GM23248 (cell line): ENCODE measurements around the gene CX3CL1. TPM values are rescaled to one million over a fixed set of nuclear protein-coding genes. Genes with fewer than 3 reads are reported as not detected.

Source experiments
- DNase-seq: peaks from one replicate; pipeline ENCODE4 v3.0.0-alpha.2; 2015
- H2AFZ ChIP-seq: fragments of 200-600 bp; sonication (generic); 2 replicates; pipeline ENCODE4 v1.6.1; 2016; ENCODE audit warnings: antibody characterized with exemption
- H3F3A ChIP-seq: fragments of 200-600 bp; sonication (generic); 2 replicates; pipeline ENCODE4 v1.6.1; 2016; ENCODE audit warnings: mild to moderate bottlenecking, antibody characterized with exemption, mixed run types; ENCODE audit not compliant: insufficient read depth
- H3K27ac ChIP-seq: fragments of 200-600 bp; sonication (generic); 2 replicates; pipeline ENCODE4 v1.5.1; 2016; ENCODE audit warnings: mild to moderate bottlenecking
- H3K27me3 ChIP-seq: fragments of 200-600 bp; sonication (generic); replicated peaks from 2 replicates; pipeline ENCODE4 v1.6.1; 2016; ENCODE audit warnings: mild to moderate bottlenecking; ENCODE audit not compliant: insufficient read depth
- H3K36me3 ChIP-seq: fragments of 200-600 bp; sonication (generic); 2 replicates; pipeline ENCODE4 v1.6.1; 2016; ENCODE audit warnings: low read depth, mild to moderate bottlenecking
- H3K4me1 ChIP-seq: fragments of 200-600 bp; sonication (generic); 2 replicates; pipeline ENCODE4 v1.6.1; 2016; ENCODE audit warnings: mild to moderate bottlenecking; ENCODE audit not compliant: insufficient read depth
- H3K4me2 ChIP-seq: fragments of 200-600 bp; sonication (generic); one replicate; pipeline ENCODE4 v1.6.1; 2016; ENCODE audit warnings: mild to moderate bottlenecking; ENCODE audit not compliant: unreplicated experiment
- H3K4me3 ChIP-seq: fragments of 200-600 bp; sonication (generic); 2 replicates; pipeline ENCODE4 v1.5.1; 2016; ENCODE audit warnings: mild to moderate bottlenecking
- H3K79me2 ChIP-seq: fragments of 200-600 bp; sonication (generic); 2 replicates; pipeline ENCODE4 v1.6.1; 2016; ENCODE audit warnings: mild to moderate bottlenecking; ENCODE audit not compliant: insufficient read depth
- H3K9ac ChIP-seq: fragments of 200-600 bp; sonication (generic); 2 replicates; pipeline ENCODE4 v1.6.1; 2016; ENCODE audit warnings: mild to moderate bottlenecking
- H3K9me2 ChIP-seq: fragments of 200-600 bp; sonication (generic); 2 replicates; pipeline ENCODE4 v1.6.1; 2016; ENCODE audit warnings: mixed run types, mild to moderate bottlenecking, moderate library complexity; ENCODE audit not compliant: insufficient read depth
- H3K9me3 ChIP-seq: fragments of 200-600 bp; sonication (generic); one replicate; pipeline ENCODE4 v1.6.1; 2017; ENCODE audit warnings: low read depth
- H4K20me1 ChIP-seq: fragments of 200-600 bp; sonication (generic); 2 replicates; pipeline ENCODE4 v1.6.0; 2016; ENCODE audit not compliant: insufficient read depth
- EZH2 ChIP-seq: fragments of 200-600 bp; sonication (generic); IDR thresholded peaks from 2 replicates; pipeline ENCODE4 v1.6.1; 2018; ENCODE audit warnings: antibody characterized with exemption, mild to moderate bottlenecking; ENCODE audit not compliant: insufficient read depth, poor library complexity, severe bottlenecking
- EZH2phosphoT487 ChIP-seq: fragments of 200-600 bp; sonication (generic); IDR thresholded peaks from 2 replicates; pipeline ENCODE4 v1.6.1; 2018; ENCODE audit warnings: antibody characterized with exemption, moderate library complexity, mild to moderate bottlenecking, low read depth; ENCODE audit not compliant: insufficient read depth
- WGBS, 2 experiments: methylation state at CpG; one replicate each; pipeline ENCODE4 v1.1.6; 2015 to 2017; ENCODE audit warnings: low lambda C conversion rate in 2 of 2, low coverage in 1 of 2; ENCODE audit errors: missing lambda C conversion rate in 2 of 2; 5-methylcytosine and 5-hydroxymethylcytosine counted together
- in situ Hi-C: fragments of 300-500 bp; cut with MboI; formaldehyde crosslinking; loops from 2 replicates; pipeline ENCODE4 v1.15.0; 2020
- polyA plus RNA-seq: library from polyadenylated mRNA; unstranded; fragments of >200 nt; fragmentation: Nextera tagmentation; extraction: Ambion mirVana; gene quantifications from 2 replicates; pipeline ENCODE4 v1.2.1, GENCODE V29; 2016
- total RNA-seq: library from RNA; depleted of rRNA; stranded (reverse); fragments of >200 nt; shearing (Covaris generic); gene quantifications from 2 replicates; pipeline ENCODE4 v1.2.3, GENCODE V29; 2014

CX3CL1 gene
- total and polyA plus RNA-seq, 2 experiments from 2014 or later, result not detected

GRCh38 chr16:57412584-57412983, 40.3 kb downstream of the CX3CL1 start:
- in situ Hi-C loops, result no loop called here
- Histone ChIP-seq H3K27ac (no peak overlapping the region), H3K9me2 (no peaks in the 10 kb centered on the region), H3K4me3 (no peak overlapping the region), H3K4me2 (no peak overlapping the region), H3K79me2 (no peaks in the 10 kb centered on the region), H3K4me1 (0 out of 2 replicates have a peak, but pooled peaks cover 2% of the 10 kb centered on the region), H3F3A (no peaks in the 10 kb centered on the region), H3K9ac (no peak overlapping the region), H3K36me3 (no peaks in the 10 kb centered on the region), H3K9me3 (no peaks in the 10 kb centered on the region), H3K27me3 (peaks cover 27% of the 10 kb centered on the region), H4K20me1 (no peaks in the 10 kb centered on the region), H2AFZ (no peak overlapping the region)
- DNase-seq, result no peak
- TF ChIP-seq EZH2 (no peak), EZH2phosphoT487 (no peak)
- WGBS, 2 experiments, result 58 to 74% methylated on average over 9 of the region's 9 CpGs

- no peak for DNase-seq
- H3K4me3 ChIP-seq, result no peak overlapping the region
- H4K20me1 ChIP-seq, result no peaks in the 10 kb centered on the region
- H3K27me3 ChIP-seq, result peaks cover 27% of the 10 kb centered on the region
- H3K9me2 ChIP-seq, result no peaks in the 10 kb centered on the region
- 0 out of 2 replicates have a peak, but pooled peaks cover 2% of the 10 kb centered on the region for H3K4me1 ChIP-seq
- H3K9ac ChIP-seq, result no peak overlapping the region
- H3K27ac ChIP-seq, result no peak overlapping the region
- WGBS, 2 experiments, result 72 to 73% methylated on average over 5 of the region's 5 CpGs
- no peaks in the 10 kb centered on the region for H3K9me3 ChIP-seq
- H2AFZ ChIP-seq, result no peak overlapping the region
- TF ChIP-seq EZH2phosphoT487 (no peak), EZH2 (no peak)
- no peaks in the 10 kb centered on the region for H3K79me2 ChIP-seq
- H3F3A ChIP-seq, result no peaks in the 10 kb centered on the region
- in situ Hi-C loops, result no loop called here
- H3K4me2 ChIP-seq, result no peak overlapping the region
- H3K36me3 ChIP-seq, result no peaks in the 10 kb centered on the region
Measured at GRCh38 chr16:57413301-57413730, 41.0 kb downstream of the CX3CL1 start.

- H3K27ac ChIP-seq, result no peak overlapping the region
- H3K27me3 ChIP-seq, result peaks cover 27% of the 10 kb centered on the region
- H3K9me3 ChIP-seq, result no peaks in the 10 kb centered on the region
- H3K9me2 ChIP-seq, result no peaks in the 10 kb centered on the region
- WGBS, 2 experiments, result 35 to 38% methylated on average over 7 of the region's 7 CpGs
- H4K20me1 ChIP-seq, result no peaks in the 10 kb centered on the region
- H3F3A ChIP-seq, result no peaks in the 10 kb centered on the region
- H3K79me2 ChIP-seq, result no peaks in the 10 kb centered on the region
- H2AFZ ChIP-seq, result no peak overlapping the region
- in situ Hi-C loops, result no loop called here
- TF ChIP-seq EZH2 (no peak), EZH2phosphoT487 (no peak)
- DNase-seq, result no peak
- H3K9ac ChIP-seq, result no peak overlapping the region
- no peaks in the 10 kb centered on the region for H3K36me3 ChIP-seq
- H3K4me1 ChIP-seq, result 0 out of 2 replicates have a peak, but pooled peaks cover 2% of the 10 kb centered on the region
- H3K4me2 ChIP-seq, result no peak overlapping the region
- H3K4me3 ChIP-seq, result no peak overlapping the region
Measured at GRCh38 chr16:57413733-57414132, 41.4 kb downstream of the CX3CL1 start.

- Histone ChIP-seq H3K36me3 (no peaks in the 10 kb centered on the region), H3K79me2 (no peaks in the 10 kb centered on the region), H3K9me3 (no peaks in the 10 kb centered on the region), H3K4me1 (0 out of 2 replicates have a peak, but pooled peaks cover 2% of the 10 kb centered on the region), H3K4me3 (no peak overlapping the region), H3K9me2 (no peaks in the 10 kb centered on the region), H3K4me2 (no peak overlapping the region), H2AFZ (no peak overlapping the region), H3K9ac (no peak overlapping the region), H3F3A (no peaks in the 10 kb centered on the region), H3K27ac (no peak overlapping the region), H4K20me1 (no peaks in the 10 kb centered on the region), H3K27me3 (peaks cover 19% of the 10 kb centered on the region)
- no peak for DNase-seq
- TF ChIP-seq EZH2, result no peak
- TF ChIP-seq EZH2phosphoT487, result no peak
- 75 to 79% methylated on average over 8 to 16 of the region's 16 CpGs for WGBS, 2 experiments
- in situ Hi-C loops, result loop anchor here (5.0 kb wide), 1 partner anchor 114 kb away; no protein-coding TSS in a partner anchor
Measured at GRCh38 chr16:57416084-57416483, 43.8 kb downstream of the CX3CL1 start.
